Memory B cell (primary cell): ENCODE results near the gene SYCP2.

Experiments used
- ATAC-seq: fragments of 150-1000 bp; cut with Tn5 transposase; 2 replicates; pipeline ENCODE4 v1.10.0; 2021; ENCODE audit warnings: low read depth, mild to moderate bottlenecking, moderate library complexity
- DNase-seq, 2 donors: peaks; one replicate each; pipeline ENCODE4 v3.0.0; 2022; ENCODE audit warnings: low spot score in 2 of 2
- H3K27ac Mint-ChIP-seq: one replicate; pipeline ENCODE4 v1.8.0; 2022; ENCODE audit warnings: mild to moderate bottlenecking, moderate library complexity, mixed read lengths
- H3K27me3 Mint-ChIP-seq: one replicate; pipeline ENCODE4 v1.8.0; 2022; ENCODE audit warnings: mixed read lengths
- H3K36me3 Mint-ChIP-seq: one replicate; pipeline ENCODE4 v1.8.0; 2022; ENCODE audit warnings: mild to moderate bottlenecking, mixed read lengths
- H3K4me1 Mint-ChIP-seq: one replicate; pipeline ENCODE4 v1.8.0; 2022; ENCODE audit warnings: mixed read lengths
- H3K4me3 Mint-ChIP-seq: one replicate; pipeline ENCODE4 v1.8.0; 2022; ENCODE audit warnings: mild to moderate bottlenecking, moderate library complexity, mixed read lengths
- H3K9me3 Mint-ChIP-seq: one replicate; pipeline ENCODE4 v1.8.0; 2022; ENCODE audit warnings: mixed read lengths

SYCP2 gene

DNA sequence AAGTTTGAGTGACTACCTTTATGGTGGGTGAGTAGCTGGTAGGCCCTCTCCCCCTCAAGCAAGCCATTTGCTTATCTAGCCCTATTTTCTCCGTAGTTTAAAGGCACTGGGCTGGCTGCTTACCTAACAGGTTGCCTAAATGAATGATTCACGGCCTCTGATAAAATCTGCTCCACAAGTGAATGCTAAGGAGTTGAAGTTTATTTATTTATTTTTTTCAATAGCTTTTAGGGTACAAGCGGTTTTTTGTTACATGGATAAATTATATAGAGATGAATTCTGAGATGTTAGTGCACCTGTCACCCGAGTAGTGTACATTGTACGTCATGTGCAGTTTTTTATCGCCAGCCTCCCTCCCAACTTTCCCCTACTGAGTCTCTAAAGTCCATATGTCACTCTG, 16.5 kb upstream of the SYCP2 start:
- H3K4me3 Mint-ChIP-seq = no peak overlapping the region
- no peak for DNase-seq
- no peak for ATAC-seq
- H3K27me3 Mint-ChIP-seq = no peaks in the 10 kb centered on the region
- peaks cover 1% of the 10 kb centered on the region for H3K36me3 Mint-ChIP-seq
- H3K4me1 Mint-ChIP-seq = peaks cover 4% of the 10 kb centered on the region
- H3K27ac Mint-ChIP-seq = no peak overlapping the region
- H3K9me3 Mint-ChIP-seq = no peaks in the 10 kb centered on the region

GRCh38 chr20:59948828-59949720, 15.6 kb upstream of the SYCP2 start:
- peaks cover 7% of the 10 kb centered on the region for H3K36me3 Mint-ChIP-seq
- peak overlapping the region; percentile 56 for H3K27ac Mint-ChIP-seq
- peak in 1 of 2 donors; percentile 33 for DNase-seq
- no peak overlapping the region for H3K4me3 Mint-ChIP-seq
- H3K9me3 Mint-ChIP-seq = no peaks in the 10 kb centered on the region
- ATAC-seq = peak; percentile 64
- peaks cover 4% of the 10 kb centered on the region for H3K4me1 Mint-ChIP-seq
- H3K27me3 Mint-ChIP-seq = no peaks in the 10 kb centered on the region

GRCh38 chr20:59948212-59948611, 14.8 kb upstream of the SYCP2 start:
- ATAC-seq (no peak), DNase-seq (no peak)
- Mint-ChIP-seq H3K4me3 (no peak overlapping the region), H3K27ac (peak overlapping the region; percentile 56), H3K36me3 (peaks cover 8% of the 10 kb centered on the region), H3K9me3 (no peaks in the 10 kb centered on the region), H3K27me3 (no peaks in the 10 kb centered on the region), H3K4me1 (peaks cover 4% of the 10 kb centered on the region)

DNA sequence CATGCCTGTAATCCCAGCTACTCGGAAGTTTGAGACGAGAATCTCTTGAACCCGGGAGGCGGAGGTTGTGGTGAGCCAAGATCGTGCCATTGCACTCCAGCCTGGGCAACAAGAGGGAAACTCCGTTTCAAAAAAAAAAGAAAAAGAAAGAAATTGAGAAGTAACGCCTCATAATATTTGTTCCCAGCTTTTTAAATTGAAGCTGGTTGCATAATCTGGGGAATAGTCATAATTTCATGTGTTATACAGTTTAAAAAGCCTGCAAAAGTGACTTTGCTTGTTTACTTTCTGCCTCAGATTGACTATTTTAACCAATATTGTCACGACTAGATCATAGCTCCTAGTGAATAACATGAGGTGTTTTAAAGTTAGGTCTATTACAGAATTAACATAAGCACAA, 13.9 kb upstream of the SYCP2 start:
- Mint-ChIP-seq H3K36me3 (peaks cover 8% of the 10 kb centered on the region), H3K9me3 (no peaks in the 10 kb centered on the region), H3K27me3 (no peaks in the 10 kb centered on the region), H3K27ac (no peak overlapping the region), H3K4me3 (no peak overlapping the region), H3K4me1 (peaks cover 4% of the 10 kb centered on the region)
- DNase-seq = no peak
- no peak for ATAC-seq

DNA sequence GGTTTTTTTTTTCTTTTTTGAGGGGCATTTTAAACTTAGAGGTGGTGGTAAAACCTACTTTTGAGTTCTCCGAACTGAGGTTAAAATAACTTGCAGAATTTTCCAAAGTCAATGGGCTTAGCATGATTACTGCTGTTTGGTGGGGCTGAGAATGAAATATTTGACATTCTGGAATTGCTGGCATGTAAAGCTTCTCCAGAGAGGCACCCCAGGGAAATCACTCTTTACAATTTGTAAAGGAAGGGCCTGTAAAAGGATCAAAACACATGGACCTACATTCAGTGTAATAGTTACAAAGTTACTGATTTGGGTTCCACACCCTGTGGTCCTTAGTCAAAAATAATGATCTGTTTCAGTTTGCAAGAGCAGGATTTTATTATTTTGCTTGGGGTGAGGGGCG, 12.3 kb upstream of the SYCP2 start:
- no peak for DNase-seq
- Mint-ChIP-seq H3K36me3 (peaks cover 6% of the 10 kb centered on the region), H3K4me3 (no peak overlapping the region), H3K27ac (no peak overlapping the region), H3K4me1 (peaks cover 14% of the 10 kb centered on the region), H3K27me3 (no peaks in the 10 kb centered on the region), H3K9me3 (no peaks in the 10 kb centered on the region)
- no peak for ATAC-seq

DNA sequence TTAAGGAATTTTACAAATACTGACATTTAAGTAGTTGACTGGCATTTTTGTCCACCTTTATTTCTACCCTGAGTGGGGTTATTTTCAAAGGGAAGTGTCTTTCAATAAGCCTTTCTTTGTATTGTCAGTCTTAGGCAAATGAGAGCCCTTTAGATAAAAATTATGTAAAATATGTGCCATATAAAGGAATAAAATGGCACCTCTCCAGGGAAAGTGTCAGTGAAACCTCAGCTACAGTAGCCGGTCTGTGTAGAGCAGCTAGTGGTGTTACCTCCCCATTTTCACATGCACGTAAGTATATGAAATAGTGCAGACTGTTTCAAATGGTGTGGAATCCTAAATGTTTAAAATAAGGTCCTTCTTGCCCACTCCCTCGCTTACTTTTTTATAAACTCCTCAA, 11.7 kb upstream of the SYCP2 start:
- H3K9me3 Mint-ChIP-seq = no peaks in the 10 kb centered on the region
- ATAC-seq = no peak
- H3K36me3 Mint-ChIP-seq = peaks cover 6% of the 10 kb centered on the region
- no peaks in the 10 kb centered on the region for H3K27me3 Mint-ChIP-seq
- H3K4me1 Mint-ChIP-seq = peaks cover 14% of the 10 kb centered on the region
- no peak for DNase-seq
- no peak overlapping the region for H3K4me3 Mint-ChIP-seq
- no peak overlapping the region for H3K27ac Mint-ChIP-seq

DNA sequence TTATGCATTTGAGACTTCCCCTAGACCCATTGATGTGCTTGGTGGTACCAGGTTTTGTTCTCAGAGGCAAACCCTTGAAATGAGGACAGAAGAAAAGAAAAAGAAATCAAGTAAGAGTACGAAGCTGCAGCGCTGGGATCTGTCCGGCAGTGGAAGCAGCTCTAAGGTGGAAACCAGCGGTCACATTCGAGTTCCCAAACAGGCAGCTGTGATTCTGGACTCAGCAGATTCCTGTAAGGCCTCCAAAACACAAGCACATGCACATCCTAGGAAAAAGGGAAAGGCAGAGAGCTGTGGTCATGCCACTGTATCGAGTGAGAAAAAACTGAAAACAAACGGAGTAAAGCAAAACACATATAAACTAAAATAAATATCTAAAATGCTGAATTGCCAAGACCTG, 11.3 kb upstream of the SYCP2 start:
- Mint-ChIP-seq H3K4me1 (peaks cover 14% of the 10 kb centered on the region), H3K27me3 (no peaks in the 10 kb centered on the region), H3K9me3 (no peaks in the 10 kb centered on the region), H3K27ac (no peak overlapping the region), H3K4me3 (no peak overlapping the region), H3K36me3 (peaks cover 6% of the 10 kb centered on the region)
- no peak for DNase-seq
- no peak for ATAC-seq

DNA sequence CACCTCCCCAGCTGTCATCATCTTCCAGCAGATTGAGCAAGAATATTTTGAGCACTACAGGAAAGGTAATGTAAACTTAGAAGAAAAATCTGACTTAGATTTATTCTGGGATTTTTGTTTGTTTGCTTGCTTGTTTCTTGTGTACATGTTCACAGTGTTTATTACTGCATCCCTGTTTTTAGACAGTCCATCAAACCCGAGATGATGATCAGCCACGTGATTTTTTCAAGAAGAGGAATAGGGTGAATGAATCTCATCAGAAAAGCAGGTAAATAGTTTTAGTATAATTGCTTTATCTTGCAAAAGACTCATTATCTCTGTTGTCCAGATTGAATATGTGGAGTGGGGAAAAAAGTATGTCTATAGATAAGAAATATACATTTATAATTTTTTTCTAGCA, 8.8 kb upstream of the SYCP2 start:
- Mint-ChIP-seq H3K27me3 (no peaks in the 10 kb centered on the region), H3K4me1 (peaks cover 16% of the 10 kb centered on the region), H3K9me3 (no peaks in the 10 kb centered on the region), H3K36me3 (peaks cover 8% of the 10 kb centered on the region), H3K4me3 (no peak overlapping the region), H3K27ac (no peak overlapping the region)
- no peak for DNase-seq
- ATAC-seq = no peak

DNA sequence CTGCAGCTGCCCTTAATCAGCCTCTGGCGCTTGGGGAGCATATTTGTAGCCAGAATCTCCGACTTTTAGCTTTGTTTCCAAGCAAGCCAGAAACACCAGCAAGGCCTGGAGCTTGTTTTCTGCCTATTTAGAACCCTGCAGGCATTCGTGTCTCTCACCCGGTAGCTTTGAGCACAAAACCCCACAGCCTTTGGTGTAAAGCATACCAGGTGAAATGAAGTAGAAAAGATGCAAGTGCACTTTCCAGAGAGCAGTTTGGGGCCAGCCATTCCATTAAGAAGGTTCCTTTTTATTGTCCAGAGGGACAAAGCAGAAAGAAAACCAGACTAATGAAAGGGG, 7.5 kb upstream of the SYCP2 start:
- Mint-ChIP-seq H3K9me3 (no peaks in the 10 kb centered on the region), H3K36me3 (peaks cover 8% of the 10 kb centered on the region), H3K4me1 (peaks cover 20% of the 10 kb centered on the region), H3K4me3 (peak overlapping the region; percentile 98), H3K27ac (peak overlapping the region; percentile 95), H3K27me3 (no peaks in the 10 kb centered on the region)
- ATAC-seq (no peak), DNase-seq (no peak)

DNA sequence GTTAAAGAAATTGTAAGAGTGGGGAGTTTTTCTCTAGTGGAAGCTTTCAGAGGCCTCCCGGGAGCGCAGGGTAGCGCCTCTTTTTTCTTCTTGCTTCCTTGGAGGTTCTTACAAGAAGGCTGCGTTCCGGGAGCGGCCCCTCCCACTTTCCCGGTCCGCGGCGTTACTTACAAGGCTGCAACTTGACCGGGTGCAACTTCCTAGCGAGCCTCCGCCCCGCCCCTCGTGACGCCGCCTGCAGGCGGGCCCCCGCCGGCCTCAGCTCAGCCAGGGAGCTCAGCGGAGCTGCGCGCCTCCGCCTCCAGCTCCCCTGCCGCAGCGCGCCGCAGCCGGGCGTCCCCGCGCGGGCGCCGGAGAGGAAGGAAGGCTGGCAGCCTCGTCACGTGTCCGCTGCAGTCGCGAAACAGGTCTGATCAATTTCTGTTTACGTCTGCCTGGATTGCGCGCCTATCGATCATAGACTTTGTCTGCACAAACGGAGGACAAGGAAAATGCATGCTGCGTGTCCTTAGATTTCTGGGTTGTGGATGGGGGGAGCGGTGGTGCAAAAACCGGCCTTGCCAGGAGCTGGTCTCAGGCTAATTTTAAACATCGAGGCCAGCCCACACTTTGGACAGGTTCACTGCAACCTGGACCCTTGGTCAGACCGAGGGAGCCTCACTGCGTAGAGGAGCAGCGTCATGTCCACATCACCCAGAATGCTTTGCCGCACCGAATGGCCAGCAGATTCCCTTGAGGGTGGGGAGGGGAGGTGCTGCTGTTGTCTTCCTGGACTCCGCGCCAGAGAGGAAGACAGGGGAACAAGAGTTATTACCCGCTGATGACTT, 6.9 kb upstream of the SYCP2 start, which contains the start of the genes FAM217B and PPP1R3D:
TSS of gene FAM217B (plus strand) at position 261 of the 827 bp plus-strand sequence. CDS start 3,555 bp downstream, outside the sequence.
TSS of gene PPP1R3D (minus strand) at position 177 of the 827 bp plus-strand sequence. CDS start 374 bp downstream, outside the sequence.
- Mint-ChIP-seq H3K27me3 (no peaks in the 10 kb centered on the region), H3K36me3 (peaks cover 8% of the 10 kb centered on the region), H3K4me1 (peaks cover 20% of the 10 kb centered on the region), H3K27ac (peak within 1 kb of the TSS; percentile 95), H3K9me3 (no peaks in the 10 kb centered on the region), H3K4me3 (peak within 1 kb of the TSS; percentile 98)
- peak; percentile 97 for ATAC-seq
- DNase-seq = peak; percentile 78 to 82

- H3K27me3 Mint-ChIP-seq = no peaks in the 10 kb centered on the region
- peak overlapping the region; percentile 95 for H3K27ac Mint-ChIP-seq
- DNase-seq = peak; percentile 9 to 29
- H3K4me3 Mint-ChIP-seq = peak overlapping the region; percentile 98
- ATAC-seq = peak; percentile 4
- peaks cover 20% of the 10 kb centered on the region for H3K4me1 Mint-ChIP-seq
- H3K36me3 Mint-ChIP-seq = peaks cover 9% of the 10 kb centered on the region
- H3K9me3 Mint-ChIP-seq = no peaks in the 10 kb centered on the region
Measured at GRCh38 chr20:59939879-59940128, 6.4 kb upstream of the SYCP2 start.

DNA sequence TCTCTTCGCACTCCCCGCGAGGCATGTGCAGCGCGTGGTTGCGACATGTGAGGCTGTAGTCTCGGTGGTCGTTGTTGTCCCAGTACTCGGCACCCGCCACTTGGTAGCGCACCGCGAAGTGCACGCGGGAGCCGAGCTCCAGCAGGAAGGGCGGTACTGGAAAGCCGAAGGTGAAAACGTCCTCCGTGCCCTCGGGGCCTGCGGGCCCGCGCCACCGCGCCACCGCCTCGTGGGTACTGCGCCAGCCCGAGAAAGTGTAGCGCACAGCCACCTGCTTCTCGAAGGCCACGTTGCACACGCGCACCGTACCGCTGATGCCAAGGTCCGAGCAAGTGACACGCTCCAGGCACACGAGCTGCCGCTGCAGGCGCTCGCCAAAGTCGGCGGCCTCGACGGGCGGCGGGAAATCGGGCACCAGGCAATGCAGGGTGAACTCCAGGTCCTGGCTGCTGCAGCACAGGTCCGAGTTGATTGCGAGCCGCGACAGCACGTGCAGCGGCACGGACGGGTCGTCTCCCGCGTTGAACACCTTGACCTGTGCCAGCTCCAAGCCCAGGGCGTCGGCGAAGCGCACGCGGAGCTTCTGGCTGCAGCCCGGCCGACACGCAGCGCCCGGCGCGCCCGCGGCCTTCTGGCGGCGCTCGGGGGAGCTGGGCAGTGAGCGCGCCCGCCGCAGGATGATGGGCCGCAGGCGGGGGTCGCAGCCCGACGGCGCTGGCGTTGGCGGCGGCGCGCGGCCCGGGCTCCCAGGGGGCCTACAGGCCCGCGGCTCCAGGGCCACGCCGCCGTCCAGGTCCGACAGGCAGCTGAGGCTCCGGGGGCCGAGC, 5.8 kb upstream of the SYCP2 start:
- ATAC-seq (no peak), DNase-seq (no peak)
- H3K36me3 Mint-ChIP-seq = peaks cover 6% of the 10 kb centered on the region
- H3K9me3 Mint-ChIP-seq = no peaks in the 10 kb centered on the region
- H3K27ac Mint-ChIP-seq = no peak overlapping the region
- H3K27me3 Mint-ChIP-seq = no peaks in the 10 kb centered on the region
- peak overlapping the region; percentile 98 for H3K4me3 Mint-ChIP-seq
- H3K4me1 Mint-ChIP-seq = peaks cover 20% of the 10 kb centered on the region

DNA sequence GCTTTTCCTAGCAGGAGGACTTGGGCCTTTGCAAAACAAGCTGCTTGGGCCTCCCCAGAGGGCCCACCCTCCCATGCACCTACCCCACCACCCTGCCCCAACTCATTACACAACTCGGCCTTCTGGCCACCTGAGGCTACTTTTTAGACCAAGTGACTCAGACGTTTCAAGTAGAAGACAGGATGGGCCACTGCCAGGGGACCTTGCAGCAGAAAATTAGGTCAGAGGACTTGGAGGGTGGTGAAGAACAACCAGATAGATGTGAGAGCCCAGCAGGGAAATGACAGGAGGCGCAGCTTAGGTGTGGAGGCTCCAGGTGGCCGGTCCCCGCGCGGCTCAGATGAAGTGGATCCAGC, 5.2 kb upstream of the SYCP2 start:
- no peak for ATAC-seq
- Mint-ChIP-seq H3K27ac (no peak overlapping the region), H3K9me3 (no peaks in the 10 kb centered on the region), H3K36me3 (peaks cover 4% of the 10 kb centered on the region), H3K4me3 (peak overlapping the region; percentile 80), H3K27me3 (no peaks in the 10 kb centered on the region), H3K4me1 (peaks cover 20% of the 10 kb centered on the region)
- DNase-seq = no peak

GRCh38 chr20:59938221-59938620, 4.8 kb upstream of the SYCP2 start:
- Mint-ChIP-seq H3K4me3 (peak overlapping the region; percentile 80), H3K27me3 (no peaks in the 10 kb centered on the region), H3K4me1 (peaks cover 20% of the 10 kb centered on the region), H3K9me3 (no peaks in the 10 kb centered on the region), H3K36me3 (peaks cover 4% of the 10 kb centered on the region), H3K27ac (no peak overlapping the region)
- no peak for DNase-seq
- no peak for ATAC-seq
